GM12878 (cell line): ENCODE results near the gene FBXL15. TPM values are rescaled to one million over a fixed set of nuclear protein-coding genes. Genes with fewer than 3 reads are reported as not detected.

Experiments used
- BMI1 ChIP-seq: fragments of 450-650 bp; IDR thresholded peaks from 2 replicates; pipeline ENCODE4 v1.6.1; 2016; ENCODE audit warnings: mild to moderate bottlenecking, moderate library complexity, borderline replicate concordance
- CTCF ChIP-seq, 3 experiments: IDR thresholded peaks in 2 of 3; conservative IDR thresholded peaks in 1 of 3; 2 replicates each; pipeline ENCODE4 v1.5.1; 2011; ENCODE audit warnings: low read depth in 3 of 3, low read length in 3 of 3, mild to moderate bottlenecking in 3 of 3, control low read depth in 2 of 3, moderate library complexity in 2 of 3, inconsistent platforms in 1 of 3, mixed read lengths in 1 of 3; ENCODE audit not compliant: control insufficient read depth in 2 of 3, insufficient read depth in 1 of 3; ENCODE audit errors: extremely low read depth in 1 of 3
- EGR1 ChIP-seq, 2 experiments: IDR thresholded peaks; 1 replicate in 1 of 2; 2 replicates in 1 of 2; pipeline ENCODE4 v1.6.1; 2011 to 2012; ENCODE audit warnings: low read depth in 2 of 2, low read length in 2 of 2, borderline replicate concordance in 1 of 2, mild to moderate bottlenecking in 1 of 2, moderate library complexity in 1 of 2
- ETV6 ChIP-seq, 2 experiments: fragments of 450-650 bp in 1 of 2; IDR thresholded peaks in 1 of 2; conservative IDR thresholded peaks in 1 of 2; 2 replicates each; pipeline ENCODE4 v1.6.1; 2014; ENCODE audit warnings: antibody characterized with exemption in 1 of 2, borderline replicate concordance in 1 of 2, low read depth in 1 of 2, mild to moderate bottlenecking in 1 of 2, moderate library complexity in 1 of 2
- GABPA ChIP-seq: IDR thresholded peaks from 2 replicates; pipeline ENCODE4 v1.6.1; 2014; ENCODE audit warnings: antibody characterized with exemption, low read depth, mild to moderate bottlenecking, inconsistent platforms
- HCFC1 ChIP-seq: fragments of 150-350 bp; IDR thresholded peaks from 2 replicates; pipeline ENCODE4 v1.6.1; 2014; ENCODE audit warnings: low read length
- HDAC6 ChIP-seq: fragments of 200-600 bp; sonication (generic); IDR thresholded peaks from one replicate; pipeline ENCODE4 v1.8.0; 2017; ENCODE audit warnings: antibody characterized with exemption; ENCODE audit not compliant: unreplicated experiment
- IRF5 ChIP-seq: fragments of 450-650 bp; IDR thresholded peaks from 2 replicates; pipeline ENCODE4 v1.6.1; 2017; ENCODE audit warnings: borderline replicate concordance
- MYC ChIP-seq: IDR thresholded peaks from 2 replicates; pipeline ENCODE4 v1.6.1; 2011; ENCODE audit warnings: mild to moderate bottlenecking, low read length, moderate library complexity, inconsistent platforms; ENCODE audit not compliant: insufficient read depth, insufficient replicate concordance, insufficient read length, severe bottlenecking
- NFXL1 ChIP-seq: fragments of 450-650 bp; IDR thresholded peaks from 2 replicates; pipeline ENCODE4 v1.6.1; 2017; ENCODE audit warnings: antibody characterized with exemption, mild to moderate bottlenecking, borderline replicate concordance
- NR2C2 ChIP-seq: IDR thresholded peaks from 2 replicates; pipeline ENCODE4 v1.6.1; 2011; ENCODE audit warnings: borderline replicate concordance, low read depth; ENCODE audit not compliant: control insufficient read depth, insufficient read length
- SMAD1 ChIP-seq: fragments of 450-650 bp; IDR thresholded peaks from 2 replicates; pipeline ENCODE4 v1.6.1; 2018; ENCODE audit warnings: mild to moderate bottlenecking, low read depth; ENCODE audit not compliant: partially characterized antibody
- SP1 ChIP-seq: IDR thresholded peaks from one replicate; pipeline ENCODE4 v1.6.1; 2011; ENCODE audit warnings: low read depth, low read length
- SUPT20H ChIP-seq: IDR thresholded peaks from 2 replicates; pipeline ENCODE4 v1.6.1; 2011; ENCODE audit warnings: low read depth, mild to moderate bottlenecking, low read length, moderate library complexity, borderline replicate concordance; ENCODE audit not compliant: control insufficient read depth
- TAF1 ChIP-seq: IDR thresholded peaks from 2 replicates; pipeline ENCODE4 v1.6.1; 2011; ENCODE audit warnings: mild to moderate bottlenecking, low read depth, low read length, borderline replicate concordance
- TCF12 ChIP-seq: IDR thresholded peaks from 2 replicates; pipeline ENCODE4 v1.6.1; 2011; ENCODE audit warnings: low read depth, mild to moderate bottlenecking, low read length
- TCF7 ChIP-seq: IDR thresholded peaks from 2 replicates; pipeline ENCODE4 v1.6.1; 2014; ENCODE audit warnings: antibody characterized with exemption, borderline replicate concordance
- USF1 ChIP-seq: IDR thresholded peaks from 2 replicates; pipeline ENCODE4 v1.6.1; 2011; ENCODE audit warnings: borderline replicate concordance, low read depth, mild to moderate bottlenecking, moderate library complexity, mixed read lengths, low read length; ENCODE audit not compliant: insufficient read depth; ENCODE audit errors: extremely low read length
- ZBED1 ChIP-seq: IDR thresholded peaks from 2 replicates; pipeline ENCODE4 v1.6.1; 2016; ENCODE audit warnings: borderline replicate concordance
- ZBTB40 ChIP-seq: fragments of 450-650 bp; IDR thresholded peaks from 2 replicates; pipeline ENCODE4 v1.6.1; 2016; ENCODE audit warnings: mild to moderate bottlenecking, moderate library complexity, borderline replicate concordance
- ZNF217 ChIP-seq: fragments of 450-650 bp; IDR thresholded peaks from 2 replicates; pipeline ENCODE4 v1.6.1; 2017; ENCODE audit warnings: antibody characterized with exemption, mild to moderate bottlenecking
- polyA plus RNA-seq, 11 experiments: library from polyadenylated mRNA; depleted of rRNA in 4 of 11; unstranded in 6 of 11; stranded (reverse) in 5 of 11; fragments of >200 nt; fragmentation: Nextera tagmentation in 4 of 11; fragmentation: Illumina TruSeq in 1 of 11; extraction: Ambion mirVana in 4 of 11; extraction: Trizol in 1 of 11; gene quantifications; 1 replicate in 1 of 11; 2 replicates in 10 of 11; pipeline versions ENCODE4 v1.2.1 to v1.2.3, GENCODE V29; 2011 to 2016; ENCODE audit warnings: inconsistent platforms in 2 of 11, missing spikeins in 2 of 11, low read depth in 1 of 11
- total RNA-seq, 4 experiments: library from RNA; depleted of rRNA in 3 of 4; stranded (reverse); fragments of >200 nt in 3 of 4; fragmentation: Illumina TruSeq in 1 of 4; extraction: Trizol in 1 of 4; gene quantifications; 2 replicates each; pipeline versions ENCODE4 v1.2.1 to v1.2.3, GENCODE V29; 2013 to 2021

FBXL15 gene
- total and polyA plus RNA-seq, 10 of the 15 experiments (the other 5 are each of a cell fraction or from before 2014, with no cell fraction given): 0.13 to 21.3 (median 7.9) TPM

GRCh38 chr10:102394801-102395399 lies 25.7 kb upstream of the FBXL15 start (continued):
- TF ChIP-seq ZBTB40 (no peak), TCF7 (no peak), NFXL1 (no peak), MYC (peak; percentile 7), IRF5 (no peak), TCF12 (peak; percentile 33; the same call in 1 of the 2 replicates), HDAC6 (no peak), SP1 (no peak), SMAD1 (no peak), ZNF217 (no peak), ETV6 (conservative IDR thresholded peaks at IDR 0.05 in 1 of 2, IDR thresholded peaks at IDR 0.05 in 1 of 2; ENCODE audit: borderline replicate concordance in 1 of 2, low read depth in 1 of 2) (peak in 1 of 2 experiments; percentile 20; a peak in 1 of 4 replicates), EGR1 (IDR thresholded peaks at IDR 0.05; ENCODE audit: borderline replicate concordance in 1 of 2, low read depth in 2 of 2, low read length in 2 of 2) (peak in 1 of 2 experiments; percentile 62; a peak in 2 of 3 replicates), BMI1 (no peak), GABPA (no peak), USF1 (no peak), CTCF (IDR thresholded peaks at IDR 0.05 in 2 of 3, conservative IDR thresholded peaks at IDR 0.05 in 1 of 3; ENCODE audit: control insufficient read depth in 2 of 3, extremely low read depth in 1 of 3, insufficient read depth in 1 of 3, low read depth in 3 of 3, low read length in 3 of 3) (no peak), TAF1 (0 out of 2 replicates have a peak, but pooled peaks have one; percentile 40), NR2C2 (no peak), HCFC1 (no peak; the same call in 1 of the 2 replicates), ZBED1 (no peak), SUPT20H (no peak)
